GM19397 (cell line): ENCODE results near the gene WWOX.
"Not testable (repeated sequence)": the region's sequence is repeated elsewhere in the genome, so short reads cannot be mapped to it uniquely, and the experiment has no call there.

Experiments
- ATAC-seq: cut with Tn5 transposase; IDR thresholded peaks from one replicate; pipeline ENCODE4 v1.9.1; 2021; ENCODE audit warnings: mild to moderate bottlenecking, moderate library complexity; ENCODE audit not compliant: unreplicated experiment

WWOX gene

GRCh38 chr16:79021991-79022630 is 922.7 kb downstream of the WWOX start:
- ATAC-seq: no peak

GRCh38 chr16:79026117-79026516 is 926.7 kb downstream of the WWOX start:
- ATAC-seq: no peak

- no peak for ATAC-seq
These were observed 937.1 kb downstream of the WWOX start for GRCh38 chr16:79036541-79036940.

- ATAC-seq: no peak
These were observed 938.3 kb downstream of the WWOX start for GRCh38 chr16:79037521-79038373.

GRCh38 chr16:79041206-79041605 is 941.8 kb downstream of the WWOX start:
- ATAC-seq: no peak

- ATAC-seq: no peak
These were observed 942.7 kb downstream of the WWOX start for GRCh38 chr16:79042141-79042540.

- no peak for ATAC-seq
These were observed 943.4 kb downstream of the WWOX start for GRCh38 chr16:79042886-79043285.

- no peak for ATAC-seq
These were observed 945.7 kb downstream of the WWOX start for GRCh38 chr16:79045191-79045590.

GRCh38 chr16:79047337-79047736 is 947.9 kb downstream of the WWOX start:
- no peak for ATAC-seq

GRCh38 chr16:79049040-79049439 is 949.6 kb downstream of the WWOX start:
- ATAC-seq: no peak

- ATAC-seq: no peak
These were observed 950.6 kb downstream of the WWOX start for GRCh38 chr16:79050063-79050462.

- no peak for ATAC-seq
These were observed 951.9 kb downstream of the WWOX start for GRCh38 chr16:79051313-79051712.

- ATAC-seq: not testable (repeated sequence)
These were observed 952.7 kb downstream of the WWOX start for GRCh38 chr16:79052198-79052597.

GRCh38 chr16:79053577-79053976 is 954.1 kb downstream of the WWOX start:
- no peak for ATAC-seq

GRCh38 chr16:79054211-79054984 is 954.9 kb downstream of the WWOX start:
- ATAC-seq: no peak

- ATAC-seq: no peak
These were observed 956.0 kb downstream of the WWOX start for GRCh38 chr16:79055251-79055970.

GRCh38 chr16:79061181-79061580 is 961.7 kb downstream of the WWOX start:
- no peak for ATAC-seq

- ATAC-seq: no peak
These were observed 962.9 kb downstream of the WWOX start for GRCh38 chr16:79062336-79062735.

- no peak for ATAC-seq
These were observed 963.4 kb downstream of the WWOX start for GRCh38 chr16:79062821-79063220.

- no peak for ATAC-seq
These were observed 965.0 kb downstream of the WWOX start for GRCh38 chr16:79064256-79064972.
